ENCODE results near the gene SNX5. TPM values are rescaled to one million over a fixed set of nuclear protein-coding genes. Genes with fewer than 3 reads are reported as not detected.

Gene SNX5

GRCh38 chr20:17898548-17898994 is 70.0 kb downstream of the SNX5 start:
- no peaks in the 10 kb centered on the region for H3K36me3 ChIP-seq (ENCODE audit: insufficient read depth, low read length)
- peaks cover 3% of the 10 kb centered on the region for H3K27me3 ChIP-seq (ENCODE audit: control insufficient read depth, insufficient read depth, low read length)
- no peak overlapping the region for H3K4me2 ChIP-seq (ENCODE audit: low read length)
- H3K9me3 ChIP-seq (replicated peaks; ENCODE audit: low read length) = no peaks in the 10 kb centered on the region
- H3K9ac ChIP-seq (ENCODE audit: low read depth, low read length) = no peak overlapping the region
- H3K4me1 ChIP-seq (ENCODE audit: control insufficient read depth, insufficient read depth, low read length) = peaks cover 26% of the 10 kb centered on the region
- H3K4me3 ChIP-seq (ENCODE audit: low read length) = no peak overlapping the region

- Histone ChIP-seq H3K9me3 (replicated peaks; ENCODE audit: low read length) (no peaks in the 10 kb centered on the region), H3K4me1 (ENCODE audit: control insufficient read depth, insufficient read depth, low read length) (peaks cover 26% of the 10 kb centered on the region), H3K9ac (ENCODE audit: low read depth, low read length) (no peak overlapping the region), H3K4me3 (ENCODE audit: low read length) (no peak overlapping the region), H3K4me2 (ENCODE audit: low read length) (no peak overlapping the region), H3K27me3 (ENCODE audit: control insufficient read depth, insufficient read depth, low read length) (peaks cover 3% of the 10 kb centered on the region), H3K36me3 (ENCODE audit: insufficient read depth, low read length) (no peaks in the 10 kb centered on the region)
Observed at GRCh38 chr20:17897566-17898307, 70.9 kb downstream of the SNX5 start.

- H3K36me3 ChIP-seq (ENCODE audit: insufficient read depth, low read length) = no peaks in the 10 kb centered on the region
- no peaks in the 10 kb centered on the region for H3K9me3 ChIP-seq (replicated peaks; ENCODE audit: low read length)
- no peak overlapping the region for H3K4me3 ChIP-seq (ENCODE audit: low read length)
- peak overlapping the region; percentile 81 for H3K4me2 ChIP-seq (ENCODE audit: low read length)
- peaks cover 26% of the 10 kb centered on the region for H3K4me1 ChIP-seq (ENCODE audit: control insufficient read depth, insufficient read depth, low read length)
- peaks cover 3% of the 10 kb centered on the region for H3K27me3 ChIP-seq (ENCODE audit: control insufficient read depth, insufficient read depth, low read length)
- peak overlapping the region; percentile 59 for H3K9ac ChIP-seq (ENCODE audit: low read depth, low read length)
Observed at GRCh38 chr20:17896771-17897369, 71.7 kb downstream of the SNX5 start.

DNA sequence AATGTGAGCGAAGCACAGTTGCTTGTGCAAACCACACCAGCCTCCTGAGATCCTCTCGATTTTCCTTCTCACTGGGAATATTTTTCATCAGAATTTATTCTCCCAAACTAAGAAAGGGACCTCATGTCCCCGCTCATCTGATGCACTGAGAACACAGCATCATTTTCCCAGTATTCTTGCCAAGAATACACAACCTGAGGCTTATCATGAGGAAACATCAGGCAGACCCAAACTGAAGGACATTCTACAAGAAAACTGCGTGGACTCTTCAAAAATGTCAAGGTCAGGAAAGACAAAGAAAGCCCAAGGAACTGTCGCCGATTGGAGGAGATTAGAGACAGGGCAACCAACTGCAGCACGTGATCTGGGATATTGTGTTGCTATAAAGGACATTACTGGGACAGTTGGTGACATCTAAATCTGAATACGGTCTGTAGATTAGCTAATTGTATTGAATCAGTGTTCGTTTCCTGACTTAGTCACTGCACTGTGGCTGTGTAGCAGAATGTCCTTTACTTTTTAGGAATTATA is 72.3 kb downstream of the SNX5 start:
- H3K4me1 ChIP-seq (ENCODE audit: control insufficient read depth, insufficient read depth, low read length) = peaks cover 26% of the 10 kb centered on the region
- H3K36me3 ChIP-seq (ENCODE audit: insufficient read depth, low read length) = no peaks in the 10 kb centered on the region
- H3K9me3 ChIP-seq (replicated peaks; ENCODE audit: low read length) = no peaks in the 10 kb centered on the region
- peak overlapping the region; percentile 59 for H3K9ac ChIP-seq (ENCODE audit: low read depth, low read length)
- H3K4me3 ChIP-seq (ENCODE audit: low read length) = peak overlapping the region; percentile 65
- peaks cover 3% of the 10 kb centered on the region for H3K27me3 ChIP-seq (ENCODE audit: control insufficient read depth, insufficient read depth, low read length)
- H3K4me2 ChIP-seq (ENCODE audit: low read length) = peak overlapping the region; percentile 81

DNA sequence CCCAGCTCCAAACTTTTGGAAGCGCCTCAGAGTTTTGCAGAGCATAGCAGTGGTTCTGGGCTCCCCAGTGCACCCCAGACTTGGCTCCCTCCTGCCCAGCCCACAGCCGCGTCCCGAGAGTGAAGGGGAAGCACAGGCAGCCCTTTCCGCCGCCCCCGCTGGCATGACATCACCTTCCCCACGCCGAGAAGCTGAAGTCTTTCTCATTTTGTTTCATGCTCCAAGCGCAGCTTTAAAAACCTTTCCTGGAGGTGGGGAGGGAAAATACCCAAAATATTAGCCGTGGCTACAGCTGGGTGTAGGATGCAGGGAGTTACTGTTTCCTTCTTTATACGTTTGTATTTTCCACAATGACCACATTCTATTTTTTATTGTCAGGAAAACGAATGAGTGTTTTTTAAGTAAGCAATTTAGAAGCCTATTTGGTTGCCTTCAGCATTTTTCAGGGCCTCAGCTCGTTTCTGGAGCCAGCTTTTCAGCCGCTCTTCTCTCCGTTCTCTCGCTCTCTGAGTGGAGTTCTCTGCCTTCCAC is 72.9 kb downstream of the SNX5 start:
- no peaks in the 10 kb centered on the region for H3K36me3 ChIP-seq (ENCODE audit: insufficient read depth, low read length)
- H3K4me2 ChIP-seq (ENCODE audit: low read length) = peak overlapping the region; percentile 81
- peaks cover 3% of the 10 kb centered on the region for H3K27me3 ChIP-seq (ENCODE audit: control insufficient read depth, insufficient read depth, low read length)
- H3K9me3 ChIP-seq (replicated peaks; ENCODE audit: low read length) = no peaks in the 10 kb centered on the region
- peaks cover 26% of the 10 kb centered on the region for H3K4me1 ChIP-seq (ENCODE audit: control insufficient read depth, insufficient read depth, low read length)
- H3K4me3 ChIP-seq (ENCODE audit: low read length) = peak overlapping the region; percentile 65
- H3K9ac ChIP-seq (ENCODE audit: low read depth, low read length) = peak overlapping the region; percentile 59

GRCh38 chr20:17893445-17893844 is 75.1 kb downstream of the SNX5 start:
- Histone ChIP-seq H3K36me3 (ENCODE audit: insufficient read depth, low read length) (no peaks in the 10 kb centered on the region), H3K4me2 (ENCODE audit: low read length) (no peak overlapping the region), H3K27me3 (ENCODE audit: control insufficient read depth, insufficient read depth, low read length) (no peaks in the 10 kb centered on the region), H3K4me3 (ENCODE audit: low read length) (no peak overlapping the region), H3K4me1 (ENCODE audit: control insufficient read depth, insufficient read depth, low read length) (peaks cover 26% of the 10 kb centered on the region), H3K9ac (ENCODE audit: low read depth, low read length) (no peak overlapping the region), H3K9me3 (replicated peaks; ENCODE audit: low read length) (peaks cover 11% of the 10 kb centered on the region)

DNA sequence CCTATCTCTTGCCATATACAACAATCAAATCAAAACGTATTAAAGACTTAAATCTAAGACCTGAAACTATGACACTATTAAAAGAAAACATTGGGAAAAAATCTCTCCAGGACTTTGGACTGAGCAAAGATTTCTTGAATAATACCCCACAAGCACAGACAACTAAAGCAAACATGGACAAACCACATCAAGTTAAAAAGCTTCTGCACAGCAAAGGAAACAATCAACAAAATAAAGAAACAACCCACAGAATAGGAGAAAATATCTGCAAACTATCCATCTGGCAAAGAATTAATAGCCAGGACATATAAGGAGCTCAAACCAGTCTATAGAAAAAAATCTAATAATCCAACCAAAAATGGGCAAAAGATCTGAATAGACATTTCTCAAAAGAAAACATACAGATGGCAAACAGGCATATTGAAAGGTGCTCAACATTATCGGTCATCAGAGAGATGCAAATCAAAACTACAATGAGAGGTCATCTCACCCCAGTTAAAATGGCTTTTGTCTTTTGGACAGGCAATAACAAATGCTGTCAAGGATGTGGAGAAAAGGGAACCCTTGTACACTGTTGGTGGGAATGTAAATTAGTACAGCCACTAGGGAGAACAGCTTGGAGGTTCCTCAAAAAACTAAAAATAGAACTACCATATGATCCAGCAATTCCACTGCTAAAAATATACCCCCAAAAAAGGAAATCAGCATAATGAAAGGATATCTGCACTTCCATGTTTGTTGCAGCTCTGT is 76.2 kb downstream of the SNX5 start:
- Histone ChIP-seq H3K27me3 (ENCODE audit: control insufficient read depth, insufficient read depth, low read length) (no peaks in the 10 kb centered on the region), H3K9me3 (replicated peaks; ENCODE audit: low read length) (peaks cover 11% of the 10 kb centered on the region), H3K4me1 (ENCODE audit: control insufficient read depth, insufficient read depth, low read length) (peaks cover 26% of the 10 kb centered on the region), H3K36me3 (ENCODE audit: insufficient read depth, low read length) (no peaks in the 10 kb centered on the region), H3K9ac (ENCODE audit: low read depth, low read length) (no peak overlapping the region), H3K4me3 (ENCODE audit: low read length) (no peak overlapping the region), H3K4me2 (ENCODE audit: low read length) (no peak overlapping the region)

Small RNAs within 50 kb of the gene (small RNA-seq; reads per million reads assigned to genes)
- not detected for gene RNU6-192P
- gene SNORD17 = 732 reads per million, percentile 99 among the genes with 10 or more reads in this experiment

Data from skeletal muscle satellite cell (primary cell).